Activated CD4-positive, CD25-positive, alpha-beta regulatory T cell treated with anti-CD3 and anti-CD28 coated beads, Interleukin-2, amount 50 U/mL, for 16 hours (primary cell): ENCODE results near the gene RBM6.
"Not testable (repeated sequence)": the region's sequence is repeated elsewhere in the genome, so short reads cannot be mapped to it uniquely, and the experiment has no call there.

Experiments
- DNase-seq: peaks from one replicate; pipeline ENCODE4 v3.0.0-alpha.2; 2020; ENCODE audit warnings: low read depth, low spot score

Gene RBM6

GRCh38 chr3:49976942-49977341 is 37.0 kb downstream of the RBM6 start:
- no peak for DNase-seq

GRCh38 chr3:49984394-49984793 is 44.4 kb downstream of the RBM6 start:
- DNase-seq: no peak

- no peak for DNase-seq
These were observed 52.4 kb downstream of the RBM6 start for GRCh38 chr3:49992326-49992725.

- DNase-seq: no peak
These were observed 54.5 kb downstream of the RBM6 start for GRCh38 chr3:49994476-49994875.

GRCh38 chr3:49996016-49996415 is 56.1 kb downstream of the RBM6 start:
- DNase-seq: no peak

- no peak for DNase-seq
These were observed 57.9 kb downstream of the RBM6 start for GRCh38 chr3:49997862-49998261.

GRCh38 chr3:49998326-49998725 is 58.4 kb downstream of the RBM6 start:
- no peak for DNase-seq

GRCh38 chr3:50001511-50001910 is 61.6 kb downstream of the RBM6 start:
- DNase-seq: no peak

GRCh38 chr3:50003216-50003615 is 63.3 kb downstream of the RBM6 start:
- DNase-seq: no peak

- no peak for DNase-seq
These were observed 63.9 kb downstream of the RBM6 start for GRCh38 chr3:50003824-50004223.

GRCh38 chr3:50008931-50009330 is 69.0 kb downstream of the RBM6 start:
- DNase-seq: no peak

GRCh38 chr3:50010959-50011358 is 71.0 kb downstream of the RBM6 start:
- DNase-seq: no peak

GRCh38 chr3:50015918-50016317 is 76.0 kb downstream of the RBM6 start:
- DNase-seq: no peak

- no peak for DNase-seq
These were observed 88.4 kb downstream of the RBM6 start for GRCh38 chr3:50028346-50028745.

GRCh38 chr3:50031201-50031600 is 91.3 kb downstream of the RBM6 start:
- not testable (repeated sequence) for DNase-seq

- no peak for DNase-seq
These were observed 105.0 kb downstream of the RBM6 start for GRCh38 chr3:50044976-50045375.

- DNase-seq: no peak
These were observed 107.5 kb downstream of the RBM6 start for GRCh38 chr3:50047426-50047825.

GRCh38 chr3:50050361-50050760 is 110.4 kb downstream of the RBM6 start:
- no peak for DNase-seq

GRCh38 chr3:50057756-50058155 is 117.8 kb downstream of the RBM6 start:
- no peak for DNase-seq

- no peak for DNase-seq
These were observed 128.2 kb downstream of the RBM6 start for GRCh38 chr3:50068134-50068533.

GRCh38 chr3:50078091-50078490 is 138.1 kb downstream of the RBM6 start:
- DNase-seq: no peak

- no peak for DNase-seq
These were observed 138.7 kb downstream of the RBM6 start for GRCh38 chr3:50078622-50079021.

GRCh38 chr3:50084951-50085350 is 145.0 kb downstream of the RBM6 start:
- DNase-seq: not testable (repeated sequence)

- peak; percentile 81 for DNase-seq
These were observed 149.0 kb downstream of the RBM6 start, which contains the start of gene RBM5 for GRCh38 chr3:50088725-50089608. Gene RBM5, plus strand, starts transcription at chr3:50088919. Its CDS starts 1,516 bp downstream, at chr3:50090435.
